Left kidney (tissue), 2 donors: ENCODE data around the gene KRTAP10-6. TPM values are rescaled to one million over a fixed set of nuclear protein-coding genes. Genes with fewer than 3 reads are reported as not detected.
A peak's percentile ranks its signal among the peaks of the same experiment; 100 is the strongest.
"Not testable (repeated sequence)": the region's sequence is repeated elsewhere in the genome, so short reads cannot be mapped to it uniquely, and the experiment has no call there.

Source experiments
- DNase-seq: peaks from one replicate; pipeline ENCODE4 v3.0.0-alpha.2; 2013
- polyA plus RNA-seq: library from polyadenylated mRNA; unstranded; fragments of 120-200 nt; gene quantifications from one replicate; pipeline ENCODE4 v1.2.1, GENCODE V29; 2013; ENCODE audit not compliant: insufficient read length

Gene KRTAP10-6
- polyA plus RNA-seq, 1 donor: not detected

GRCh38 chr21:44579056-44579832 lies 13.1 kb downstream of the KRTAP10-6 start:
- no peak for DNase-seq

GRCh38 chr21:44578371-44579055 lies 13.8 kb downstream of the KRTAP10-6 start:
- no peak for DNase-seq

- no peak for DNase-seq
These were observed 16.3 kb downstream of the KRTAP10-6 start for GRCh38 chr21:44576025-44576420.

DNA sequence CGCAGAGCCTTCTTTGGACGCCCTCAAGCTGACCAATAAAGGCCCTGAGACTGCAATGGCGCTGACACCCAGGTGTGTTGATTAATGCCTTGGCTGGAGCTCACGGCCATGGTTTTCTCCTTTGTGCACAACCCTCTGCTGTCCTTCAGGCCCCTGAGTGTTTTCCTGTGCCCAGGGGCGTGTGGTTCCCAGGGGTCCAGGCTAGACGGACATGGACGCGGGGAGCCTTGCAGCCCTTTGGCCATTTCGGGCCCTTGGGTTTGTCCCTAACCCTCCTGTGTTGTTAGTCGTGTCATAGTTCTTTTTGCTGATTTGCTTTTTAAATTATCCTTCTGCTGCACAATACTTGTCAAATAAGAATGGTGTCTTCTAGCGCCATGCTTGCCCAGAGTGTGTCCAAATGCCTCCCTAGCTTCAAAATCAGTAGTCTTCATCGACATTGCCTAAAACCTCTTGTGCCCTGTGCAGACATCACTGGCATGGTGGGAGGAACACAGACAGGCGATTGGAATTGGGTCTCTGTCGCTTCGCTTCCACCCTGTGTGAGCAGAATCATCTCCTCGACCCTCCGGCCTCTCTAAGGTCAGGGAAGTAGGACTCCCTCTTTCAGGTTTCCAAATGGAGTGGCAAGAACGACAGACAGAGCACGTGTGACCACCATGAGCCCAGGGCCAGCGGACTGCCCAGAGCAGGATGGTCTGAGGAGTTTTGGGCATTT lies 16.8 kb downstream of the KRTAP10-6 start:
- no peak for DNase-seq

DNA sequence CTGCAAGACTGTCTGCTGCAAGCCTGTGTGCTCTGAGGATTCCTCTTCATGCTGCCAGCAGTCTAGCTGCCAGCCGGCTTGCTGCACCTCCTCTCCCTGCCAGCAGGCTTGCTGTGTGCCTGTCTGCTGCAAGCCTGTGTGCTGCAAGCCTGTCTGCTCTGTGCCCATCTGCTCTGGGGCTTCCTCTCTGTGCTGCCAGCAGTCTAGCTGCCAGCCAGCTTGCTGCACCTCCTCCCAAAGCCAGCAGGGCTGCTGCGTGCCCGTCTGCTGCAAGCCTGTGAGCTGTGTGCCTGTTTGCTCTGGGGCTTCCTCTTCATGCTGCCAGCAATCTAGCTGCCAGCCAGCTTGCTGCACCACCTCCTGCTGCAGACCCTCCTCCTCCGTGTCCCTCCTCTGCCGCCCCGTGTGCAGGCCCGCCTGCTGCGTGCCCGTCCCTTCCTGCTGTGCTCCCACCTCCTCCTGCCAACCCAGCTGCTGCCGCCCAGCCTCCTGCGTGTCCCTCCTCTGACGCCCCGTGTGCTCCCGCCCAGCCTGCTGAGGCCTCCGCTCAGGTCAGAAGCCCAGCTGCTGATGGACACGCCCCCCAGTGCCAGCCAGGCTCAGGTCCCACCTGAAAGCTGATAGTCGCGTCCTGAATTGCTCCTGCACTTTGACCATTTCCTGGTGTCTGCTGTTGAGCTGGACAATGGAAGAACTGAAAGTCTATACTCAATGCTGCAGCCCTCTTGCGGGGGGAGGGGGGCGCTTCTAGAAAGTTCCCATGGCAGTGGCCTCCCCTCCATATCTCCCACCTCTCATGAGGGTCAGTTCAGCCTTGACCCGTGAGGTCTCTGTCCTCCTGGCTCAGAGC lies 17.6 kb downstream of the KRTAP10-6 start:
- peak; percentile 20 for DNase-seq

- DNase-seq: not testable (repeated sequence)
These were observed 18.5 kb downstream of the KRTAP10-6 start, which contains the start of gene KRTAP10-4 for GRCh38 chr21:44573630-44574456. Gene KRTAP10-4, plus strand, starts transcription at chr21:44573729. Its CDS starts 30 bp downstream, at chr21:44573759.

DNA sequence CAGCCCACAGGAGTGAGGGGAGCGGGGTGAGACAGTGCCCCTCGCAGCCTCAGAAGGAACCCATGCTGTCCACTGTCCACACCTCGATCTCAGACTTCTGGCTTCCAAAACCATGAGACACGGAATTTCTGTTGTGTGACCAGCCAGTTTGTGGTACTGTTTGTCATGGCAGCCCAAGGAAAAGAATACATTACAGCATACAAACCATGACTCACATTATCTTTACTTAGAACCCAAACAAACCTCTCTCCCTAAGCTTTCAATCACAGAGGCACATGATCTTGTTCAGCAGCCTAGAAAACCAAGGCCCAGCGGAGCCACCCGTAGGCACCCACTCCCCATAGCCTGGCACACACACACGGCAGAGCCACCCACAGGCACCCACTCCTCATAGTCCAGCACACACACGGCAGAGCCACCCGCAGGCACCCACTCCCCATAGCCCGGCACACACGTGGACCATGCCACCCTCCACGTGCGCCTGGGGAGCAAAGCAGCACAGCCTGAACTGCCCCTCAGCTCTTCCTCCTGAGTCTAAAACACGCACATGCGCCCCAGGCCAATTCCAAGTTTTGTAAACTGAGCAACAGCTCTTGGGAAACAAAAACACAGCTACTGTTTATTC lies 19.2 kb downstream of the KRTAP10-6 start:
- DNase-seq: no peak

DNA sequence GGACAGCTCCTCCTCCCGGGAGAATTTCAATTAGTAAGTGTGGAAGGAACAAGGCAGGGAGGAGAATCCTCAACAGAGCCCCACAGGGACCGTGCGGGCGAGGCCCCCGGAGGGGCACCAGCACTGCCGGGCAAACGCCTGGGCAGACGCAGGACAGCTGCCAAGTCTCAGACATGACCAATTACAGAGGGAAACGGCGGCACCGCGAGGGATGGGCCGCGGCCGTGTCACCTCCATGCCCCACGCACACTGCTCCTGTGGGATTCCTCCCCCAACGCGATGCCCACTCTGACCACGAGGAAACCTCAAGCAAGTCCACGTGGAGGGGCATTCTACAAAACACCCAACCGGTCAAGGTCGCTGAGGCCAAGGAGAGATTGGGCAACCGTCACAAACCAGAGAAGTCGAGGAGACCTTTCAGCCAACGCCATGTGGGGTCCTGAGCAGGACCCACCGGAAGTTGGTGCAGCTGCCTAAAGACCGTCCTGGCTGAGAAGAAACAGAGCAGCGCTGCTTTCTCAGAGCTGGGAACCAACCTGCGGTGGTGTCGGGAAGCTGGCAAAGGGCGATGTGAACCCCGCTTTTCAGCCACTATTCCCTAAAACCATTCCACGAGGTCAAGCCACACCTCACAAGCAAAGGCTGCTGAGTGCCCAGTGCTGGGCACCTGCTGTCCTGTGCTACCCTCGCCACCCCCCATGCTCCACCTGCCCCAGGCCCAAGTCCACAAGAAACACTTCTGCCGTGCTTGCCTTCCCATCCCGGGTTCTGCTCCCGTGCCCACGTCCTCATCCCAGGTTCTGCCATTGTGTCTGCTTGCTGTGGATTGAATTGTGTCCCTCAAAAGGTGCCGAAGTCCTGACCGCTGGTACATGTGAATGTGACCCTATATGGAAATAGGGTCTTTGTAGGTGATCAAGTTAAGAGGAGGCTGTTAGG lies 20.2 kb downstream of the KRTAP10-6 start:
- DNase-seq: no peak

- DNase-seq: no peak
These were observed 21.0 kb downstream of the KRTAP10-6 start for GRCh38 chr21:44571296-44571695.

DNA sequence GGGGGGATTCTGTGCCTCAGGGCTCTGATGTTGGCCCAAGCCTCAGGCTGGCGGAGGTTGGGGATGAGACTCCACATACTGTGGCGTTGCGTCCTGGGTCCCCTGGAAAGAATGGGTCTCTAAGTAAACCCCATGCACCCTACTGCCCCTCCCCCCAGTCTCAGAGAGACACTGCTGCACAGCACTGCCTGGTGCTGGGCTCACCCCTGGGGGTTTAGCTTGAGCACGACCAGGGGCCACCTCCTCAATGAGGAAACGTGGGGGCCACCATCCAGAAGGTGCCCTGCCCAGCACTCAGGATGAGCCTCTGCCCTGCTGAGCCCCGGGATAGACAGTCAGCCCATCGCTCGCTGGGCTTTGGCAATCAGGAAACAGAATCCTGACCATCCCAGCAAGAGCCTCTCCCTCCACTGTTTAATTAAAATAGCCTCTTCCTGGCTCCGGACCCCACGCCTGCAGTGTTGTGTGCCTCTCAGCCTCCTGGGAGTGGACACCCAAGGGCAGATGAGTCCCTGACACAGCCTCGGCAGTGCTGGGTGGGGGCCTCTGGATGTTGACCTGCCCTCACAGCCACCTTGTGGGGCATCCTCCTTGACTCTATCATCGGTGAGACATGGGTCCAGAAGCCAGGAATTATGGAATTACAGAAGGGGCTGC lies 22.3 kb downstream of the KRTAP10-6 start:
- DNase-seq: no peak

- DNase-seq: no peak
These were observed 23.4 kb downstream of the KRTAP10-6 start for GRCh38 chr21:44568667-44569556.

DNA sequence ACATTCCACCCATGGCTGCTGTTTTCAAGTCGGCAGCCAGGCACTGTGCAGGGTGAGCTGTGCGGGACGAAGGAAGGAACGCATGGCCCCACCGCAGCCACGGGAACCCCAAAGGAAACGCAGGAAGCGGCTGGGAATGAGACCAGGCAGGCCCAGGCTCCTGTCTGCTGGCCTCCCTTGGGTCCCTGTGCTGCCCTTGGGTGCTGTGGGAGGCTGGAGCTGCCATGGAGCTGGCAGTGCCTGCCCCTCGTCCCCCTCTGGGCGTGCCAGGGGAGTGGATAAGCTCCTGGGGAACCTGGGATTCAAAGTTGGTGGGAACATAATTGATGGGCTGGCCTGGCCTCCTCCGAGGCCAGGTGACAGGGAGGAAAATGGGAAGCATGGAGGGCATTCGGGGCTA lies 24.0 kb downstream of the KRTAP10-6 start:
- no peak for DNase-seq

GRCh38 chr21:44567481-44568171 lies 24.7 kb downstream of the KRTAP10-6 start:
- no peak for DNase-seq

GRCh38 chr21:44566403-44566802 lies 25.9 kb downstream of the KRTAP10-6 start:
- no peak for DNase-seq

DNA sequence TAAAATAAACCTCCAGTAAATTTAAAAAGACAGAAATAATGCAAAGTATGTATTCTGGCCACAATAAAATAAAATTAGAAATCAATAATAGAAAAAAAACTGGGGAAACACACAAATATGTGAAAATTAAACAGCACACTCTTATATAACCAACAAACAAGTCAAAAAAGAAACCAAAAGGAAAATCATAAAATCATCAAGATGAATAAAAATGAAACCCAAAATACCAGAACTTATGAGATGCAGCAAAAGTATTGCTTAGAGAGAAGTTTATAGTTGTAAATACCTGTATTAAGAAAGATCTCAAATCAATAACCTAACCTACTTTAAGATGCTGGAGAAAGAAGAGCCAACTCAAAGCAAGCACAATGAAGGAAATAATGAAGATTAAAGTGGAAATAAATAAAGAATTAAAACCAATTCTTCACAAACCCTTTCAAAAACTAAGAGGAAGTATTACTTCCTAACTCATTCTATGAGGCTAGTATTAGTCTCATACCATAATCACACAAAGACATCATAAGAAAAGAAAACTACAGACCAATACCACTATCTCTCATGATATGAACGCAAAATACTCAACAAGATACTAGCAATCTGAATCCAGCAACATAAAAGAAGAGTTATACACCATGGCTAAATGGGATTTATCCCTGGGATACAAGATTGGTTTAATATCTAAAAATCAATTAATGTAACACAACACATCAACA lies 27.3 kb downstream of the KRTAP10-6 start:
- no peak for DNase-seq

- DNase-seq: no peak
These were observed 28.2 kb downstream of the KRTAP10-6 start for GRCh38 chr21:44564099-44564498.
